Astrocyte (in vitro differentiated cells and primary cell): ENCODE data around the gene SLC6A3. TPM values are rescaled to one million over a fixed set of nuclear protein-coding genes. Genes with fewer than 3 reads are reported as not detected.

Source experiments
- DNase-seq: peaks from one replicate; pipeline ENCODE4 v3.0.0-alpha.2; 2010; ENCODE audit warnings: low read depth
- FAIRE-seq: peaks from 2 replicates; lab custom pipeline; 2011; peaks lifted over from hg19 to GRCh38; lab: Jason Lieb, UNC
- H2AFZ ChIP-seq: 2 replicates; pipeline ENCODE4 v1.6.0; 2012; ENCODE audit warnings: low read depth, low read length, inconsistent platforms
- H3K27ac ChIP-seq: 2 replicates; pipeline ENCODE4 v1.5.1; 2011; ENCODE audit warnings: low read depth, low read length, inconsistent platforms
- H3K27me3 ChIP-seq: 2 replicates; pipeline ENCODE4 v1.6.0; 2011; ENCODE audit warnings: low read length, inconsistent platforms; ENCODE audit not compliant: insufficient read depth
- H3K36me3 ChIP-seq: 2 replicates; pipeline ENCODE4 v1.5.1; 2011; ENCODE audit warnings: low read length, inconsistent platforms; ENCODE audit not compliant: insufficient read depth
- H3K4me1 ChIP-seq: 2 replicates; pipeline ENCODE4 v1.5.1; 2011; ENCODE audit warnings: low read length, inconsistent platforms; ENCODE audit not compliant: insufficient read depth
- H3K4me2 ChIP-seq: 2 replicates; pipeline ENCODE4 v1.6.0; 2012; ENCODE audit warnings: low read length, inconsistent platforms
- H3K4me3 ChIP-seq: 2 replicates; pipeline ENCODE4 v1.5.1; 2011; ENCODE audit warnings: low read depth, mild to moderate bottlenecking, low read length, inconsistent platforms; ENCODE audit not compliant: insufficient read depth
- H3K79me2 ChIP-seq: 2 replicates; pipeline ENCODE4 v1.6.0; 2012; ENCODE audit warnings: mild to moderate bottlenecking, low read length, inconsistent platforms; ENCODE audit not compliant: insufficient read depth
- H3K9ac ChIP-seq: 2 replicates; pipeline ENCODE4 v1.6.0; 2012; ENCODE audit warnings: mild to moderate bottlenecking, low read length, inconsistent platforms
- H3K9me3 ChIP-seq: 2 replicates; pipeline ENCODE4 v1.5.1; 2012; ENCODE audit warnings: low read depth, mild to moderate bottlenecking, low read length, inconsistent platforms; ENCODE audit not compliant: insufficient read depth
- H4K20me1 ChIP-seq: 2 replicates; pipeline ENCODE4 v1.6.0; 2012; ENCODE audit warnings: low read length, inconsistent platforms; ENCODE audit not compliant: insufficient read depth
- H3K27ac Mint-ChIP-seq: one replicate; pipeline ENCODE4 v1.8.0; 2021; ENCODE audit warnings: mild to moderate bottlenecking, mixed read lengths; ENCODE audit not compliant: unreplicated experiment
- H3K27me3 Mint-ChIP-seq: one replicate; pipeline ENCODE4 v1.8.0; 2021; ENCODE audit warnings: low read depth, mixed read lengths; ENCODE audit not compliant: unreplicated experiment
- H3K36me3 Mint-ChIP-seq: one replicate; pipeline ENCODE4 v1.8.0; 2021; ENCODE audit warnings: low read depth, mixed read lengths; ENCODE audit not compliant: unreplicated experiment
- H3K4me1 Mint-ChIP-seq: one replicate; pipeline ENCODE4 v1.8.0; 2021; ENCODE audit warnings: low read depth, mixed read lengths; ENCODE audit not compliant: unreplicated experiment
- H3K4me3 Mint-ChIP-seq: one replicate; pipeline ENCODE4 v1.8.0; 2021; ENCODE audit warnings: mild to moderate bottlenecking, moderate library complexity, mixed read lengths; ENCODE audit not compliant: unreplicated experiment
- H3K9me3 Mint-ChIP-seq: one replicate; pipeline ENCODE4 v1.8.0; 2021; ENCODE audit warnings: mild to moderate bottlenecking, mixed read lengths; ENCODE audit not compliant: unreplicated experiment
- CTCF ChIP-seq: IDR thresholded peaks from 2 replicates; pipeline ENCODE4 v1.5.1; 2011; ENCODE audit warnings: low read depth, mild to moderate bottlenecking, inconsistent platforms, low read length, moderate library complexity; ENCODE audit not compliant: insufficient read depth
- EZH2 ChIP-seq: IDR thresholded peaks from 2 replicates; pipeline ENCODE4 v1.6.1; 2012; ENCODE audit warnings: mild to moderate bottlenecking, low read length, inconsistent platforms; ENCODE audit not compliant: insufficient read depth
- total RNA-seq: library from RNA; stranded (reverse); gene quantifications from 2 replicates; pipeline ENCODE4 v1.2.1, GENCODE V29; 2021

SLC6A3 gene
- total RNA-seq, 1 donor from 2014 or later = 0.07 TPM

GRCh38 chr5:1445689-1446601, 705 bp upstream of the SLC6A3 start:
- Histone ChIP-seq H3K27ac (no peak overlapping the region), H3K4me2 (no peak overlapping the region), H3K79me2 (no peaks in the 10 kb centered on the region), H4K20me1 (no peaks in the 10 kb centered on the region), H2AFZ (no peak overlapping the region), H3K9ac (no peak overlapping the region), H3K36me3 (no peaks in the 10 kb centered on the region), H3K4me3 (no peak overlapping the region), H3K4me1 (no peaks in the 10 kb centered on the region), H3K27me3 (peaks cover 51% of the 10 kb centered on the region), H3K9me3 (no peaks in the 10 kb centered on the region)
- Mint-ChIP-seq H3K27ac (no peak overlapping the region), H3K4me3 (no peak overlapping the region), H3K9me3 (peaks cover 13% of the 10 kb centered on the region), H3K27me3 (peaks cover 66% of the 10 kb centered on the region), H3K4me1 (no peaks in the 10 kb centered on the region), H3K36me3 (peaks cover 2% of the 10 kb centered on the region)
- no peak for FAIRE-seq
- TF ChIP-seq EZH2 (peak; percentile 92), CTCF (no peak)
- no peak for DNase-seq

GRCh38 chr5:1444361-1445189, 665 bp downstream of the SLC6A3 start:
- DNase-seq (no peak), FAIRE-seq (no peak)
- Mint-ChIP-seq H3K27ac (no peak overlapping the region), H3K9me3 (peaks cover 21% of the 10 kb centered on the region), H3K4me3 (no peak overlapping the region), H3K27me3 (peaks cover 68% of the 10 kb centered on the region), H3K36me3 (peaks cover 5% of the 10 kb centered on the region), H3K4me1 (no peaks in the 10 kb centered on the region)
- Histone ChIP-seq H3K9ac (no peak overlapping the region), H4K20me1 (no peaks in the 10 kb centered on the region), H3K4me3 (no peak overlapping the region), H3K79me2 (no peaks in the 10 kb centered on the region), H3K36me3 (no peaks in the 10 kb centered on the region), H3K27ac (no peak overlapping the region), H3K4me2 (no peak overlapping the region), H2AFZ (no peak overlapping the region), H3K27me3 (peaks cover 45% of the 10 kb centered on the region), H3K9me3 (no peaks in the 10 kb centered on the region), H3K4me1 (no peaks in the 10 kb centered on the region)
- TF ChIP-seq EZH2 (peak; percentile 96), CTCF (no peak)
